Measurements from ENCODE around the gene PDE6G. TPM values are rescaled to one million over a fixed set of nuclear protein-coding genes. Genes with fewer than 3 reads are reported as not detected.
"Not testable (repeated sequence)": the region's sequence is repeated elsewhere in the genome, so short reads cannot be mapped to it uniquely, and the experiment has no call there.

Gene PDE6G
- total RNA-seq, 4 donors from 2014 or later = 0.30 to 8.9 (median 1.1) TPM; not detected in 1

- no peak for DNase-seq (ENCODE audit: low spot score in 2 of 2)
- WGBS, 2 donors = 85 to 89% methylated on average over 17 of the region's 17 CpGs
- H3K4me3 ChIP-seq (ENCODE audit: low read depth, poor library complexity, severe bottlenecking) = no peak overlapping the region
- intact Hi-C loops (cut with DNase I; ENCODE audit: low total_unique reads) = no loop called here
- no peak for TF ChIP-seq POLR2A (IDR thresholded peaks at IDR 0.05)
- TF ChIP-seq CTCF (IDR thresholded peaks at IDR 0.05) = no peak
These were observed 20.6 kb upstream of the PDE6G start for GRCh38 chr17:81676906-81677305.

GRCh38 chr17:81675515-81676221 lies 19.3 kb upstream of the PDE6G start:
- intact Hi-C loops (cut with DNase I; ENCODE audit: low total_unique reads); H3K4me3 ChIP-seq (ENCODE audit: low read depth, poor library complexity, severe bottlenecking); DNase-seq (ENCODE audit: low spot score in 2 of 2): not testable (repeated sequence)
- WGBS, 2 donors = 34 to 35% methylated on average over 18 of the region's 18 CpGs
- peak in 1 of 3 donors; percentile 46 for TF ChIP-seq CTCF (IDR thresholded peaks at IDR 0.05)

- DNase-seq (ENCODE audit: low spot score in 2 of 2) = no peak
- intact Hi-C loops (cut with DNase I; ENCODE audit: low total_unique reads) = no loop called here
- 74 to 81% methylated on average over 18 of the region's 18 CpGs for WGBS, 2 donors
- no peak for TF ChIP-seq CTCF (IDR thresholded peaks at IDR 0.05)
- TF ChIP-seq POLR2A (IDR thresholded peaks at IDR 0.05) = no peak
- H3K4me3 ChIP-seq (ENCODE audit: low read depth, poor library complexity, severe bottlenecking) = no peak overlapping the region
These were observed 17.4 kb upstream of the PDE6G start for GRCh38 chr17:81673561-81674258.

- intact Hi-C loops (cut with DNase I; ENCODE audit: low total_unique reads) = no loop called here
- 89 to 93% methylated on average over 16 of the region's 16 CpGs for WGBS, 2 donors
These were observed 16.6 kb upstream of the PDE6G start for GRCh38 chr17:81672954-81673353.

GRCh38 chr17:81672504-81672903 lies 16.2 kb upstream of the PDE6G start:
- intact Hi-C loops (cut with DNase I; ENCODE audit: low total_unique reads) = no loop called here
- DNase-seq (ENCODE audit: low spot score in 2 of 2) = no peak
- TF ChIP-seq POLR2A (IDR thresholded peaks at IDR 0.05) (no peak), CTCF (IDR thresholded peaks at IDR 0.05) (no peak)

More at GRCh38 chr17:81672954-81673353, 16.6 kb upstream of the PDE6G start:
- DNase-seq (ENCODE audit: low spot score in 2 of 2) = no peak
- no peak for TF ChIP-seq CTCF (IDR thresholded peaks at IDR 0.05)
- no peak for TF ChIP-seq POLR2A (IDR thresholded peaks at IDR 0.05)
- H3K4me3 ChIP-seq (ENCODE audit: low read depth, poor library complexity, severe bottlenecking) = no peak overlapping the region

More at GRCh38 chr17:81672504-81672903, 16.2 kb upstream of the PDE6G start:
- no peak overlapping the region for H3K4me3 ChIP-seq (ENCODE audit: low read depth, poor library complexity, severe bottlenecking)
- WGBS, 2 donors = 80 to 81% methylated on average over 13 to 18 of the region's 18 CpGs

Measured in lower leg skin (tissue), 4 donors.